Activated CD8-positive, alpha-beta T cell treated with anti-CD3 and anti-CD28 coated beads, Interleukin-2, amount 10 ng/mL, durations not matched to agents 7 days and 5 days (primary cell): ENCODE data around the gene HIF1A. TPM values are rescaled to one million over a fixed set of nuclear protein-coding genes. Genes with fewer than 3 reads are reported as not detected.
"Not testable (repeated sequence)": the region's sequence is repeated elsewhere in the genome, so short reads cannot be mapped to it uniquely, and the experiment has no call there.

Source experiments
- ATAC-seq: fragments of 150-1000 bp; cut with Tn5 transposase; one replicate; pipeline ENCODE4 v1.10.0; 2021; ENCODE audit warnings: moderate library complexity
- CTCF ChIA-PET: fragments of 350-600 bp; sonication (Branson Sonifier 250); formaldehyde crosslinking; loops from one replicate; lab custom pipeline; 2021; ENCODE audit warnings: antibody characterized with exemption; lab: Charles Lee
- POLR2A ChIA-PET: fragments of 350-600 bp; sonication (Branson Sonifier 250); formaldehyde crosslinking; loops from one replicate; lab custom pipeline; 2021; ENCODE audit warnings: antibody characterized with exemption; lab: Charles Lee
- DNase-seq: peaks from one replicate; pipeline ENCODE4 v3.0.0-alpha.2; 2020
- H3K27ac Mint-ChIP-seq: one replicate; pipeline ENCODE4 v1.8.0; 2021; ENCODE audit warnings: mild to moderate bottlenecking, mixed read lengths
- H3K27me3 Mint-ChIP-seq: one replicate; pipeline ENCODE4 v1.8.0; 2021; ENCODE audit warnings: low read depth, mixed read lengths
- H3K36me3 Mint-ChIP-seq: one replicate; pipeline ENCODE4 v1.8.0; 2021; ENCODE audit warnings: low read depth, mixed read lengths
- H3K4me1 Mint-ChIP-seq: one replicate; pipeline ENCODE4 v1.8.0; 2021; ENCODE audit warnings: low read depth, mixed read lengths
- H3K4me3 Mint-ChIP-seq: one replicate; pipeline ENCODE4 v1.8.0; 2021; ENCODE audit warnings: mild to moderate bottlenecking, mixed read lengths
- H3K9me3 Mint-ChIP-seq: one replicate; pipeline ENCODE4 v1.8.0; 2022; ENCODE audit warnings: mixed read lengths; ENCODE audit not compliant: insufficient read depth
- total RNA-seq, 2 experiments: library from RNA; stranded (reverse); gene quantifications; one replicate each; pipeline ENCODE4 v1.2.3, GENCODE V29; 2021

Gene HIF1A
- total RNA-seq, 2 experiments from 2014 or later: 119 to 132 TPM

DNA sequence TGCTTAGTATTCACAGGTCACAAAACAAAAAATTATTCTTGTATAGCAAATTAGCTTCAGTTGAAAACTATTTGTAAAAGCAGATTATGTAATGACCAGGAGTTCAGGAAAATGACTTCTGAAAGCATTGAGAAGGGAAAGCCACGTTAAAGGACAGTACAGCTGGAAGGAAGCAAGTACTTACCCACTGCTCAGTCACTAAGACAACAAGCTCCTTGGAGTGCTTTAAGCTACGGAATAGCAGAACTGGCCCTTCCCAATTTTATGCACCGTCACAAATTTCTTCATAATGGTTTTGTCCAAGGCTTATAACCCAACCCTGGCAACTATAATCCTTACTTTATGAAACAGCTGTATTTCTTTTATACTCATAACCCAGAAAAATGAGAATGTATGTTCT, 54.0 kb downstream of the HIF1A start:
- POLR2A ChIA-PET: interaction anchor here (0.6 to 1.5 kb wide), 3 partner anchors 11 to 53 kb away, joined by 3 to 4 read pairs (median 3); no protein-coding TSS in a partner anchor
- no peaks in the 10 kb centered on the region for H3K9me3 Mint-ChIP-seq

DNA sequence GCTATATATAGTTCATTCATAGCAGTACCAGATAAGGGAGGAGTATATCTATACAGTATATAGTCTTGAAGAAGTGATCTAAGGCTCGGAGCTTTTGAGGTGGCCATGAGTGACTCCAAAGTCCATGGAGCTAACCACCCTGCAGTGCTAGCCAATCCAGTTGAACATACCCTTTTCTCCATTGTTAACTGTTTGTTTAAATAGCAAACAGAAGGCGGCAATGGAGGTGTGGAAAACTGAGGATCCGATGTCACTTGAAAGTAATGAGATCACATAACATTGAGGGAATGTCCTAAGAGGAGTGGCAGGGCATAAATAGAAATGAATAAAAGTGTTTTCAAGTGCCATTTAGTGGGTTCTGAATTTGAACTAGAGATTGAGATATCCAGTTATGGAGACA, 54.6 kb downstream of the HIF1A start:
- ATAC-seq: no peak
- peak overlapping the region; percentile 6 for H3K27ac Mint-ChIP-seq
- peaks cover 61% of the 10 kb centered on the region for H3K4me1 Mint-ChIP-seq
- POLR2A ChIA-PET: interaction anchor here (0.6 to 1.5 kb wide), 4 partner anchors 12 to 60 kb away, joined by 3 to 4 read pairs (median 4); no protein-coding TSS in a partner anchor
- CTCF ChIA-PET: interaction anchor here (0.7 to 8.0 kb wide), 10 partner anchors 12 to 464 kb away, joined by 3 to 62 read pairs (median 4); partner anchors contain the start of gene SNAPC1
- H3K9me3 Mint-ChIP-seq: no peaks in the 10 kb centered on the region
- H3K36me3 Mint-ChIP-seq: peaks cover 61% of the 10 kb centered on the region
- no peak for DNase-seq
- H3K4me3 Mint-ChIP-seq: peak overlapping the region; percentile 86
- H3K27me3 Mint-ChIP-seq: no peaks in the 10 kb centered on the region

More for the DNA sequence above, 54.0 kb downstream of the HIF1A start:
- ATAC-seq: no peak
- Mint-ChIP-seq H3K27ac (no peak overlapping the region), H3K36me3 (peaks cover 64% of the 10 kb centered on the region), H3K4me1 (peaks cover 61% of the 10 kb centered on the region), H3K4me3 (peak overlapping the region; percentile 86), H3K27me3 (no peaks in the 10 kb centered on the region)
- CTCF ChIA-PET: interaction anchor here (0.7 to 8.0 kb wide), 12 partner anchors 12 to 464 kb away, joined by 3 to 62 read pairs (median 4); partner anchors contain the start of gene SNAPC1
- no peak for DNase-seq

DNA sequence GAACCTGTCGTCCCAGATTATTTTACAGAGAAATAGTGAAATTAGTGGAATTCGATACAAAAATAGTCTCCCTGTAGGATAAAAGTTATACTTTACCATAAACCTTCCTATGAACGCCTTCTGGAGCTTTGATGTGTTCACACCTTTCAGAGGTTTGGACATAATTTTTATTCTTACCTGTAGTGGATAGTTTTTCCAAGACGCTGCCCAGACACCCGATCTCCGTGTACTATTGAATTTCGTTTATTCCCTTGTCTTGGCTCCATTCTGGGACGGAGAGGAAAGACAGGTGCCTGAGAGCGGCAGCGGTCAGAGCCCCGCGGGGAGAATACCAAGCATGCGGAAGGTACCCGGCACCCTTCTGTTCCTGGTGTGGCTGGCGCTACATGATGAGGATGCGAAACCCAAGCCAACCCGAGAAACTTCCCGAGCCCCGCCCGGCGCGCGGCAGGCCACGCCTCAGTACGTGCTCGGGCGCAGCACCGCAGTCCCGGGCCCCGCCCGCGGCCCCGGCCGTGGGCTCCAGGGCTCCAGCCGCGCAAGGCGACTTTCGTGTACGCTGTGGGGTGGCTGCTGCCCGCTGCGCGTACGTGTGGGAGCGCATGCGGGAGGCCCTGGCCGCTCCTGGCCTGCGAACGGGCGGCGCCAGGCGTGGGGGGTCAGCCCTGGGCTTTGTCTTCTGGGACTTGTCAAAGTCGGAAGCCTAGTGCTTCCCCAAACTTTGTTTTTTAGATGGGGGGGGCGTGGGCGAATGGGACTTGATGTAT, 55.6 kb downstream of the HIF1A start:
- H3K4me3 Mint-ChIP-seq: peak overlapping the region; percentile 86
- DNase-seq: peak; percentile 89
- ChIA-PET CTCF (interaction anchor here (1.1 to 8.0 kb wide), 5 partner anchors 11 to 465 kb away, joined by 4 to 62 read pairs (median 7); partner anchors contain the start of gene SNAPC1), POLR2A (interaction anchor here (0.7 to 1.5 kb wide), 2 partner anchors 22 to 59 kb away, joined by 4 read pairs; no protein-coding TSS in a partner anchor)
- peaks cover 51% of the 10 kb centered on the region for H3K36me3 Mint-ChIP-seq
- H3K27ac Mint-ChIP-seq: peak overlapping the region; percentile 83
- no peaks in the 10 kb centered on the region for H3K9me3 Mint-ChIP-seq
- peaks cover 56% of the 10 kb centered on the region for H3K4me1 Mint-ChIP-seq
- no peaks in the 10 kb centered on the region for H3K27me3 Mint-ChIP-seq
- peak; percentile 98 for ATAC-seq

DNA sequence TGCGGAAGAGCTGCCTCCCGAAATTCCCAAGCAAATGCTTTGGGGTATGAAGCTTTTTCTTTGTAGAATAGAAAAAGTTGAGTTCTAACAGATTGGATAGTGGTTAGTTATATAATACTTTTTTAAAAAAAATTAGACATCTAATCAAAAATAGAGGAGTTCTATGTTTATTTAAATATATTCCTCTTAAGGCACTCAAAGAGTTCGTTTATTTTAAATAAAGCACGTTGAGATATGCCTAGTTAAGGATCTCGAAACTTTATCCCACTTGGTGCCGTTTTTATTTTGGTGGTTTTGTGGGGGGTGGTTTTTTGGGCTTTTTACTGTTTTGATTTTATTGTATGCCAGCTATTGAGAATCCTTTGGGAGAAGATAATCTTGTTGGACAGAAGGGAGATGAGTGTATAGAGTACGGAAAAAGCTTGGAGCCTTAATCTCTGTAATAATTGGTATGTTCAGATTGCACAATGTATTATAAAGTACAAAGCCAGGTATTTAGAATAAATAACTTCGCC, 56.2 kb downstream of the HIF1A start:
- H3K36me3 Mint-ChIP-seq: peaks cover 47% of the 10 kb centered on the region
- no peaks in the 10 kb centered on the region for H3K9me3 Mint-ChIP-seq
- DNase-seq (no peak), ATAC-seq (no peak)
- ChIA-PET POLR2A (no interaction called here), CTCF (interaction anchor here (1.1 to 8.0 kb wide), 3 partner anchors 10 to 86 kb away, joined by 4 to 62 read pairs (median 33); partner anchors contain the start of gene SNAPC1)
- H3K4me3 Mint-ChIP-seq: peak overlapping the region; percentile 86
- peaks cover 53% of the 10 kb centered on the region for H3K4me1 Mint-ChIP-seq
- no peaks in the 10 kb centered on the region for H3K27me3 Mint-ChIP-seq
- H3K27ac Mint-ChIP-seq: peak overlapping the region; percentile 58

DNA sequence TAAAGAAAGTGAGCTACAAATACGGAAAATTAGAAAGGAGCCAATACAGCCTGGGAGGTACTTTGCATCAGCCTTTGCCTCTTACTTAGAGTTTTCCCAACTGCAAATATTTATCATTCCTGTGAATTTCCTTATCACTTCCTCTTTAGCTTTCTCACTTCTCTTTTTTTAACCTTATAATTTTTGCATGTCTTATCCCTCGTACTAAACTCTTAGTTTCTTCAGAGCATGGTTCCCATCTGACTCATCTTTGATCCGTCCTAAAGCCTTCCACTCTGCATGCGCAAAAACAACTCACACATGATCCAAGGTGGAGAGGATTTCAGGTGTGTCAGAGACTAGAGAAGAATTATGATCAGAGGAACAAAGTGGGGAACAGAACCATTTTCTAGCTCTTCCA, 57.3 kb downstream of the HIF1A start:
- Mint-ChIP-seq H3K27me3 (peaks cover 5% of the 10 kb centered on the region), H3K9me3 (no peaks in the 10 kb centered on the region), H3K27ac (no peak overlapping the region), H3K4me1 (peaks cover 45% of the 10 kb centered on the region), H3K36me3 (peaks cover 38% of the 10 kb centered on the region), H3K4me3 (no peak overlapping the region)
- CTCF ChIA-PET: interaction anchor here (1.0 to 8.0 kb wide), 4 partner anchors 9 to 108 kb away, joined by 3 to 62 read pairs (median 19); partner anchors contain the start of gene SNAPC1
- POLR2A ChIA-PET: interaction anchor here (0.6 to 1.9 kb wide), 2 partner anchors 9 to 428 kb away, joined by 3 to 9 read pairs; partner anchors contain the start of gene SNAPC1
- ATAC-seq (no peak), DNase-seq (no peak)

DNA sequence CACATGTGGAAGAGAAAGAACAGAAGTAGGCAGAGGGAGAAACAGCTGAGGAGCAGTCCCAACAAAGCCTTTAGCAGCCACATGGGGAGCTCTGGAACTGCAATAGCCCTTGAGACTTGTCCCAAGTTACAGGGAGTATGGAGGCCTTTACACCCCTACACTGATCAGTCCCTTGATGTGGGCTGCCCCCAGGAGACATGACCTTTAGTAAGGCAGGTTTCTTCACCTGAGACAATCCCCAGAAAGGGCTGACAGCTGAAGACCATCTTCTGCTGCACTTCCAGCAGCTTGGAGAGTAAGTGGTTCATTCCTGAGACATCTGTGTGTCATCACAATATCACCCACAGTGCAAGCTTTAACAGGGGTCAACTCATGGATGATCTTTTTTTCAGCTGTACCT, 58.3 kb downstream of the HIF1A start:
- ATAC-seq: no peak
- H3K27ac Mint-ChIP-seq: no peak overlapping the region
- no peaks in the 10 kb centered on the region for H3K9me3 Mint-ChIP-seq
- ChIA-PET CTCF (interaction anchor here (1.0 to 8.0 kb wide), 6 partner anchors 8 to 335 kb away, joined by 3 to 62 read pairs (median 4); partner anchors contain the start of gene SNAPC1), POLR2A (interaction anchor here (1.9 kb wide), 1 partner anchor 8 kb away, joined by 9 read pairs; the partner anchor contains the start of gene SNAPC1)
- H3K4me1 Mint-ChIP-seq: peaks cover 42% of the 10 kb centered on the region
- no peak for DNase-seq
- no peak overlapping the region for H3K4me3 Mint-ChIP-seq
- H3K27me3 Mint-ChIP-seq: peaks cover 5% of the 10 kb centered on the region
- peaks cover 31% of the 10 kb centered on the region for H3K36me3 Mint-ChIP-seq

DNA sequence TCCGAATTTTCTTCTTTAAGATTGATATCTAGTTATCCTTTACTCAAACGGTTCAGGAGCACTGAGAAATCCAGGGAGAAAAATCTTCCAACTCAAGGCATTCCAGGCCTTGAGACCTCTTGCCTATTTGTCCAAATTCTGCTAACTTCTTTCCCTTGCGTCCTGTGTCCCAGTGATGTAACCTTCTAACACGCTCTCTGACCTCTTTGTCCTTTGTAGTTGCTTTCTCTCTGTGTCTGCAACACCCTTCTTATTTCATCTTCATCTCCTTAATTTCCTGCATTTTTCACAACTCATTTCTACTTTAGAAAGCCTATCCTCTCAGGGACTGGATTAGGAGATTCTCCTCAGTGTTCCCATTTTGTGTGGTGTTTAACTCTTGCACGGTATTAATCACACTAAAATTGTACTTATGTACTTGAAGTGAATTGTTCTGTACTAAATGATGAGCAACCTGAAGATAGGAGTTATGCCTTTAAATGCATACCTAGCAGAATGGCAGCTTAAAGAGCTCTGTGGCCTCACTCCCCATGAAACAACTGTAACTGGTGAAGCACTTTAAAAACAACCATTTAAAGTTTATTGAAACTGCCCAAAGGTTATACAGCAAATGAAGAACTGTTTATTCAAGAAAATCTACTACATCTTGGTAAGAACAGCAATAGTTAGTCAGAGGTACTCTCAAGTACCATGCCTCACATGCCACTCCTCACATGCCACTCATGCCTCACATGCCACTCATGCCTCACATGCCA, 59.5 kb downstream of the HIF1A start:
- no peak for DNase-seq
- peaks cover 35% of the 10 kb centered on the region for H3K4me1 Mint-ChIP-seq
- H3K4me3 Mint-ChIP-seq: no peak overlapping the region
- no peak overlapping the region for H3K27ac Mint-ChIP-seq
- no peak for ATAC-seq
- H3K27me3 Mint-ChIP-seq: peaks cover 5% of the 10 kb centered on the region
- ChIA-PET CTCF (interaction anchor here (0.7 to 8.0 kb wide), 4 partner anchors 34 to 230 kb away, joined by 3 to 62 read pairs (median 3); no protein-coding TSS in a partner anchor), POLR2A (no interaction called here)
- H3K36me3 Mint-ChIP-seq: peaks cover 26% of the 10 kb centered on the region
- H3K9me3 Mint-ChIP-seq: no peaks in the 10 kb centered on the region

DNA sequence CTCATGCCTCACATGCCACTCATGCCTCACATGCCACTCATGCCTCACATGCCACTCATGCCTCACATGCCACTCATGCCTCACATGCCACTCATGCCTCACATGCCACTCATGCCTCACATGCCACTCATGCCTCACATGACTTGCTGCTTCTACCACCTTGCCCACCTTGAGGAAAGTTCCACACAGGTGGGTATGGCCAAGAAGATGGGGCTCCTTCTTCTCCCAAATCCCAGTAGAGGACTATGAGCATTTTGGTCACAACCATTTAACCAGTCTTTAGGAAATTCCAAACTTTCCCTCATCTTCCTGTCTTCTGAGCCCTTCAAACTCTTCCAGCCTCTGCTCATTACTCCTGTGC, 60.0 kb downstream of the HIF1A start:
- ATAC-seq, DNase-seq, H3K27ac Mint-ChIP-seq, H3K9me3 Mint-ChIP-seq, H3K27me3 Mint-ChIP-seq, H3K4me3 Mint-ChIP-seq: not testable (repeated sequence)
- ChIA-PET CTCF (interaction anchor here (8.0 kb wide), 1 partner anchor 82 kb away, joined by 62 read pairs; no protein-coding TSS in a partner anchor), POLR2A (interaction anchor here (0.7 kb wide), 1 partner anchor 17 kb away, joined by 3 read pairs; no protein-coding TSS in a partner anchor)
- Mint-ChIP-seq H3K4me1 (peaks cover 30% of the 10 kb centered on the region), H3K36me3 (peaks cover 22% of the 10 kb centered on the region)

DNA sequence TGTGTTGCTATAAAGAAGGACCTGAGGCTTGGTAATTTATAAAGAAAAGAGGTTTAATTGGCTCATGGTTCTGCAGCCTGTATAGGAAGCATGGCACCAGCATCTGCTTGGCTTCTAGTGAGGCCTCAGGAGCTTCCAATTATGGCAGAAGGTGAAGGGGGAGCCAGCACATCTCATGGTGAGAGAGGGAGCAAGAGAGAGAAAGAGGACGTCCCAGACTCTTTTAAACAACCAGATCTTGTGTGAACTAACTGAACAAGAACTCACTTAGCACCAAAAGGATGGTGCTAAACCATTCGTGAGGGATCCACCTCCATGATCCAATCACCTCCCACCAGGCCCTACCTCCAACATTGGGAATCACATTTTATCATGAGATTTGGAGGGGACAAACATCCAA, 60.8 kb downstream of the HIF1A start:
- H3K27me3 Mint-ChIP-seq: peaks cover 5% of the 10 kb centered on the region
- ATAC-seq: no peak
- H3K27ac Mint-ChIP-seq: no peak overlapping the region
- ChIA-PET POLR2A (interaction anchor here (0.7 kb wide), 1 partner anchor 16 kb away, joined by 3 read pairs; no protein-coding TSS in a partner anchor), CTCF (interaction anchor here (1.8 to 8.0 kb wide), 3 partner anchors 11 to 81 kb away, joined by 4 to 62 read pairs (median 17); no protein-coding TSS in a partner anchor)
- H3K9me3 Mint-ChIP-seq: no peaks in the 10 kb centered on the region
- H3K4me3 Mint-ChIP-seq: no peak overlapping the region
- no peak for DNase-seq
- peaks cover 17% of the 10 kb centered on the region for H3K36me3 Mint-ChIP-seq
- H3K4me1 Mint-ChIP-seq: peaks cover 24% of the 10 kb centered on the region

DNA sequence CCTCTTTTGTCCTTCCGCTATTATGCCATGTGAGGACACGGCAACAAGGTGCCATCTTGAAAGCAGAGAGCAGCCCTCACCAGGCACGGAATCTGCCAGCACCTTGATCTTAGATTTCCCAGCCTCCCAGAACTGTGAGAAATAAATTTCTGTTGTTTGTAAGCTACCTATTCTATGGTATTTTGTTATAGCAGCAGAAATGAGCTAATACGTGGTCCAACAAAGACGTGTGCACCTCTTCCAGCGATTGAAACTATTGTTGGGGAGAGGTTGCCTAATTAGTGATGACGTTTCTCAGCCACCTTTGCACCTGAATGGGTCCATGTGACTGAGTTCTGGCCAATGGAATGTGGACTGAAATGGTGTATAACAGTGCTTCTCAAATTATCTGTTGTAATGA, 64.6 kb downstream of the HIF1A start:
- DNase-seq: no peak
- ATAC-seq: no peak
- Mint-ChIP-seq H3K9me3 (no peaks in the 10 kb centered on the region), H3K4me3 (no peak overlapping the region), H3K36me3 (peaks cover 10% of the 10 kb centered on the region), H3K27ac (no peak overlapping the region), H3K27me3 (peaks cover 5% of the 10 kb centered on the region), H3K4me1 (peaks cover 31% of the 10 kb centered on the region)
- CTCF ChIA-PET: interaction anchor here (1.7 to 4.2 kb wide), 3 partner anchors 9 to 77 kb away, joined by 3 to 33 read pairs (median 9); no protein-coding TSS in a partner anchor
- POLR2A ChIA-PET: interaction anchor here (1.1 kb wide), 1 partner anchor 65 kb away, joined by 3 read pairs; the partner anchor contains the start of gene HIF1A
